Heart left ventricle (tissue), 16 donors: ENCODE measurements around the gene COL2A1. TPM values are rescaled to one million over a fixed set of nuclear protein-coding genes. Genes with fewer than 3 reads are reported as not detected.

ENCODE experiments used
- ATAC-seq, 4 donors: fragments of 200-7000 bp; cut with Tn5 transposase; one replicate each; pipeline ENCODE4 v1.9.1; 2020 to 2022; ENCODE audit warnings: moderate library complexity in 4 of 4, mild to moderate bottlenecking in 3 of 4, moderate number of reproducible peaks in 1 of 4
- DNase-seq, 5 donors: peaks; one replicate each; pipeline ENCODE4 v3.0.0-alpha.2; 2020
- H3K27ac ChIP-seq, 12 donors: fragments of 200-600 bp; sonication (generic) in 4 of 12; one replicate each; pipeline versions ENCODE4 v1.5.0 to v1.8.0; 2016 to 2022; ENCODE audit warnings: mild to moderate bottlenecking in 2 of 12
- H3K27me3 ChIP-seq, 9 donors: fragments of 200-600 bp; sonication (generic) in 2 of 9; one replicate each; pipeline versions ENCODE4 v1.5.1 to v1.8.0; 2016 to 2022; ENCODE audit warnings: mild to moderate bottlenecking in 3 of 9
- H3K36me3 ChIP-seq, 9 donors: fragments of 200-600 bp; sonication (generic) in 2 of 9; one replicate each; pipeline versions ENCODE4 v1.5.0 to v1.8.0; 2018 to 2022; ENCODE audit warnings: mild to moderate bottlenecking in 2 of 9
- H3K4me1 ChIP-seq, 12 donors: fragments of 200-600 bp; sonication (generic) in 4 of 12; one replicate each; pipeline versions ENCODE4 v1.5.0 to v1.8.0; 2016 to 2022; ENCODE audit warnings: mild to moderate bottlenecking in 3 of 12
- H3K4me3 ChIP-seq, 12 donors: fragments of 200-600 bp; sonication (generic) in 4 of 12; one replicate each; pipeline versions ENCODE4 v1.5.0 to v1.8.0; 2017 to 2022; ENCODE audit warnings: mild to moderate bottlenecking in 9 of 12, moderate library complexity in 4 of 12
- H3K9me3 ChIP-seq, 12 donors: fragments of 200-600 bp; sonication (generic) in 4 of 12; one replicate each; pipeline versions ENCODE4 v1.5.0 to v1.8.0; 2016 to 2022; ENCODE audit warnings: mild to moderate bottlenecking in 1 of 12
- POLR2A ChIP-seq, 2 donors: fragments of 450-650 bp; IDR thresholded peaks; one replicate each; pipeline ENCODE4 v1.6.1; 2017; ENCODE audit warnings: antibody characterized with exemption in 2 of 2, mild to moderate bottlenecking in 2 of 2, moderate library complexity in 2 of 2
- WGBS, 4 donors: extraction: QIAGEN DNeasy Blood & Tissue Kit in 2 of 4; methylation state at CpG; one replicate each; pipeline versions ENCODE4 v1.1.5 to v1.1.7; 2013 to 2018; 5-methylcytosine and 5-hydroxymethylcytosine counted together
- intact Hi-C, 10 donors: fragments of 100-400 bp; cut with DNase I; formaldehyde crosslinking; loops; one replicate each; pipeline versions ENCODE4 v1.11.1 to v1.14.2; 2022
- polyA plus RNA-seq, 2 donors: library from polyadenylated mRNA; stranded (reverse); fragments of 200-250 nt; gene quantifications; one replicate each; pipeline ENCODE4 v1.2.3, GENCODE V29; 2013
- total RNA-seq, 9 donors: library from RNA; depleted of rRNA in 2 of 9; stranded (reverse); fragments of >200 nt in 2 of 9; fragmentation: NEBNext Ultra II Directional in 3 of 9; extraction: Animal tissue kit (Norgen Biotek cat#: 25700) in 3 of 9; gene quantifications; one replicate each; pipeline versions ENCODE4 v1.1.0 to v1.2.4, GENCODE V29; 2016 to 2023
- TF ChIP-seq, protein P1 (sequence below), 12 donors: fragments of 200-600 bp; sonication (generic) in 4 of 12; IDR thresholded peaks; one replicate each; pipeline versions ENCODE4 v1.5.0 to v1.8.0; 2018 to 2022; ENCODE audit warnings: antibody characterized with exemption in 12 of 12, mild to moderate bottlenecking in 5 of 12
- donor health status: ischemic (EF 13 %, LVEDD 7.1; RV severe dilation, severe dysfunction).
- donor health status: healthy with polysubstance abuse.
- donor health status: DM: no; HTN: yes; CAD: no.
- donor health status: DM: no; HTN: no; CAD: no.
- donor health status: ischemic (EF 25% LVEDD 6.9; RV normal size, moderate dysfunction).
- donor health status: ischemic (EF 25% LVEDD 5.7; RV mildly dilated, moderate dysfunction).
- donor health status: healthy.
- donor health status: DM: yes; HTN: yes; CAD: no.
- donor health status: ischemic (EF 35%, LVEDD 5.7; RV mildly dilated, moderate dysfunction).
- donor health status: nonischemic (EF 11% LVEDD 7.7; RV severe dilation, severe dysfunction).
- donor health status: DM: yes; HTN: yes; CAD: no.
- donor health status: PGD.
- donor health status: ischemic (EF 29% LVEDD 5.4; RV normal size, mild dysfunction).
- donor health status: nonischemic (EF 23%, LVEDD 6.1; RV moderate dilation, normal function).

COL2A1 gene
- total and polyA plus RNA-seq, 11 donors: 0.04 to 0.39 (median 0.05) TPM; not detected in 8

DNA sequence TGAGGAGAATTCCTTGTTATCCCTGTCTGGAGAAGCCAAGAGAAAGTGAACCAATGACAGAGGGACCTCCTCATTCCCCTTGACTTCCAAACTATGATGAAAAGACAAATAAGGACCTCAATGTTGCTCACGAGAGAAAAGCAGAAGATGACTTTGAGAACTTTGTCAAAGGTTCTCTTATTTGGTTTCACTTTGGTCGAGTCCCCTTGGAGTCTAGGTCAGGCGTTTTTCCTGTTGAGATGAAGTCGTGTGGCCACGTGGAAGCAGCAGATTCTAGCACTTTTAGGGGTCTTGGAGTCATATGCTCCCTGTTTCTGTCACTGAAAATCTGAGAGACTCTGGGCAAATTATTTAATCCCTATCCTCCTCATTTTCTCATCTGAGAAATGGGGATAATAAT is 33.8 kb upstream of the COL2A1 start:
- intact Hi-C loops: no loop called here
- Histone ChIP-seq H3K4me1 (peaks cover 0 to 7% (median 0%) of the 10 kb centered on the region in 12 donors), H3K27ac (no peak overlapping the region), H3K27me3 (peaks cover 0 to 12% (median 0%) of the 10 kb centered on the region in 9 donors), H3K36me3 (peaks cover 0 to 8% (median under 1%) of the 10 kb centered on the region in 9 donors), H3K9me3 (no peaks in the 10 kb centered on the region), H3K4me3 (no peak overlapping the region)
- TF ChIP-seq POLR2A (IDR thresholded peaks at IDR 0.05): no peak
- TF ChIP-seq, protein P1, sequence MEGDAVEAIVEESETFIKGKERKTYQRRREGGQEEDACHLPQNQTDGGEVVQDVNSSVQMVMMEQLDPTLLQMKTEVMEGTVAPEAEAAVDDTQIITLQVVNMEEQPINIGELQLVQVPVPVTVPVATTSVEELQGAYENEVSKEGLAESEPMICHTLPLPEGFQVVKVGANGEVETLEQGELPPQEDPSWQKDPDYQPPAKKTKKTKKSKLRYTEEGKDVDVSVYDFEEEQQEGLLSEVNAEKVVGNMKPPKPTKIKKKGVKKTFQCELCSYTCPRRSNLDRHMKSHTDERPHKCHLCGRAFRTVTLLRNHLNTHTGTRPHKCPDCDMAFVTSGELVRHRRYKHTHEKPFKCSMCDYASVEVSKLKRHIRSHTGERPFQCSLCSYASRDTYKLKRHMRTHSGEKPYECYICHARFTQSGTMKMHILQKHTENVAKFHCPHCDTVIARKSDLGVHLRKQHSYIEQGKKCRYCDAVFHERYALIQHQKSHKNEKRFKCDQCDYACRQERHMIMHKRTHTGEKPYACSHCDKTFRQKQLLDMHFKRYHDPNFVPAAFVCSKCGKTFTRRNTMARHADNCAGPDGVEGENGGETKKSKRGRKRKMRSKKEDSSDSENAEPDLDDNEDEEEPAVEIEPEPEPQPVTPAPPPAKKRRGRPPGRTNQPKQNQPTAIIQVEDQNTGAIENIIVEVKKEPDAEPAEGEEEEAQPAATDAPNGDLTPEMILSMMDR (IDR thresholded peaks at IDR 0.05): no peak
- 65 to 77% (median 70%) methylated on average over 5 of the region's 5 CpGs for WGBS, 4 donors
- DNase-seq (no peak), ATAC-seq (no peak)

DNA sequence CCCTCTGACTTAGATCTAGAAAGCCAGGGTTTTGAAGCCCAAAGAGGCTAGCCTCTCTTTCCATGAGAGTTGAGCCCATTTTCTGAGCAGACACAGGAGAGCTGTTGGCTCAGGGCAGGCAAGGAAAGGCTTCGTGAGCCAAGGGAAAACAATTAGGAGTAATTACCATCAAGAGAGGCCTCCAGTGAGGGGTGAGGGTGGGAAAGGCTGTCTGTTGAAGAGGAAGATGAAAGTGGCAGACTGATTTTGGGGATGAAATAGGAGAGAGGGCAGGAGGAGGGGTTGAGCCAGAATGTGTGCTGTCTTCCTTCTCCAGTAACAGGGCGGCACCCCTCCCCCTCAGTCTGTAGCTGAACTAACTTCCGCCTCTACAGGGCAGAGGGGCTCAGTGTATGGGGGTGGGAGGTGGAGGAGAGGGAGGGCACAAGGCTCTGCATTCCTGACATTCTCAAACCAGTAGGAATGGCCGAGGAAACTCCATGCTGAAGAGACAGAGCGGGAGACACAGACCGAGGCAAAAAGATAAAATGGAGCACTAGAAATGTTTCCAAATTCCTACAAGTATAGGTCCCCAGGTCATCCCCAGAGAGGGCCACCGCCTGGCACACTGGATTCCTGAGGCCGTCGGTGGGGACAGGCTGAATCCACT is 33.1 kb upstream of the COL2A1 start:
- ATAC-seq: no peak
- Histone ChIP-seq H3K9me3 (no peaks in the 10 kb centered on the region), H3K4me3 (no peak overlapping the region), H3K27me3 (peaks cover 0 to 12% (median 0%) of the 10 kb centered on the region in 9 donors), H3K27ac (no peak overlapping the region), H3K4me1 (peaks cover 0 to 7% (median 0%) of the 10 kb centered on the region in 12 donors), H3K36me3 (peaks cover 0 to under 1% (median 0%) of the 10 kb centered on the region in 9 donors)
- TF ChIP-seq, protein P1 (IDR thresholded peaks at IDR 0.05): no peak
- TF ChIP-seq POLR2A (IDR thresholded peaks at IDR 0.05): no peak
- whole genome bisulfite sequencing, 4 donors: 42 to 54% (median 43%) methylated on average over 9 of the region's 9 CpGs
- DNase-seq: no peak
- intact Hi-C loops: no loop called here

DNA sequence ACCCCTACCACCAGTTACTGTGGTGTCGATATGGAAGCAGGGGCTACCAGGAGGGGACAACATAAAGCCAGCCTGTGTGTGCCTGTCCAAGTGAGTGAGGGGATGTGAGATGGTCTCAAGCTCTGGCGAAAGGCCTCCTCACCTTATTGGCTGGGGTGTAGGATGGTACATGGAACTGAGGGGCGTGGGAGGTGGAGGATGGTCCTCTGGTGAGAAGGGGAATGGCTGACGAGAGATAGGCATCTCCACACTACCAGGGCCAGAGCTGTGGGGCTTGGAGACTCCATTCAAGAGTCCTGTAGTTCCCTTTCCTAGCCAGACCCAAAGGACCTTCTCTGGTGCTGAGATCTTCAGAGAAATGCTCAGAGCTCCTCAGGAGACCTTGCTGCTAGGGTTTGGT is 32.5 kb upstream of the COL2A1 start:
- intact Hi-C loops: no loop called here
- H3K4me3 ChIP-seq: no peak overlapping the region
- peaks cover 0 to 7% (median 0%) of the 10 kb centered on the region in 12 donors for H3K4me1 ChIP-seq
- 87 to 97% (median 94%) methylated on average over 4 of the region's 4 CpGs for WGBS, 4 donors
- peaks cover 0 to 12% (median 0%) of the 10 kb centered on the region in 9 donors for H3K27me3 ChIP-seq
- no peak for DNase-seq
- no peaks in the 10 kb centered on the region for H3K36me3 ChIP-seq
- TF ChIP-seq, protein P1 (IDR thresholded peaks at IDR 0.05): no peak
- no peak for TF ChIP-seq POLR2A (IDR thresholded peaks at IDR 0.05)
- H3K27ac ChIP-seq: no peak overlapping the region
- no peak for ATAC-seq
- H3K9me3 ChIP-seq: no peaks in the 10 kb centered on the region

DNA sequence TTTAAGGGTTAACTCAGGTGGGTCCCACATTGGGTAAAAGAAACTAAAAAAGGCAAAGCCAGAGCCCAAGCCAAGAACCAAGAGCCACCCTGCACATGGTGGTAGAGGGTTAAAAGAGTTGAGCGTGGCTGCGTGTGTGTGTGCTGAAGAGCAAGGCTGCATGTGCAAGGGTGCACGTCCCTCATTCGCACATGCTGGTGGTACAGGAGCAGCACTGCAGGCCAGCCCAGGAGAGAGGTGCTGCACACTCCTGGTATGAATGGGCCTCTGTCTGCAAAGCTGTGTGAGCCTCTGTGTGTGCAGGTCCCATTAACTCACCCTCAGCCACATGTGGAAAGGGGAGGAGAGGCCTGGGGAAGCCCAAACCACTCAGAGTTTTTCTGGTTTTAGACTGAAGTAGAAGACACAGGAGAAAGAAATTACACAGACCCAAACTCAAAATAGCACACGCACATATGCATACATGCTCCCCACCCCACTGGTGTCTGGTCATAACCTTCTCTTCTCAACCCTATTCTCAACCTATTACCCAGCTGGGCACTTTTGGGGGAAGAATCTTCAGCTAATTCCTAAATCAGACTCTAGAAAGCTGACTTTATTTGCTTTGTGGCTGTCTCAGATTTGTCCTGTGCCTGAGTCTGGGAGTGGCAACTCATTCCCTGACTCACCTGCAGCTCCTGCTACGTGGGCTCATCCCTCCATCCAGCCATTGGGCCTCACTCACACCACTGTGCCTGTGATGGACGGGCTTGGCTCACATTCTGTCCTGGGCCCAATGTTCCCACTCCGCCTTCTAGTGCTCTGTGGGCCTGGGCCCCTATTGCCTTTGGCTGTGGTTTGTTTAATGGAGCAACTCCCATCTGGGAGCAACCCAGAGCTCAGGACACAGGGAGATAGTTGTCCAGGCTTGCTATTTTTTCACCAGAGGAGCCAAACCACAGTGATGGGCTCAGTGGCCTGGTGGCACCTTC is 30.8 kb upstream of the COL2A1 start:
- Histone ChIP-seq H3K9me3 (no peaks in the 10 kb centered on the region), H3K4me3 (no peak overlapping the region), H3K36me3 (no peaks in the 10 kb centered on the region), H3K27ac (no peak overlapping the region), H3K27me3 (peaks cover 0 to 12% (median 0%) of the 10 kb centered on the region in 9 donors), H3K4me1 (peaks cover 0 to 7% (median 0%) of the 10 kb centered on the region in 12 donors)
- DNase-seq: no peak
- ATAC-seq: no peak
- TF ChIP-seq POLR2A (IDR thresholded peaks at IDR 0.05): no peak
- TF ChIP-seq, protein P1 (IDR thresholded peaks at IDR 0.05): no peak
- intact Hi-C loops: no loop called here
- WGBS, 4 donors: 90 to 96% (median 95%) methylated on average over 8 of the region's 8 CpGs
